Activated CD4-positive, alpha-beta T cell treated with anti-CD3 and anti-CD28 coated beads, Interleukin-2, Interleukin-6, amounts not matched to agents 100 ng/mL and 50 ng/mL, durations not matched to agents 16 hours and 8 hours (primary cell): ENCODE measurements around the gene SSR1.
A peak's percentile ranks its signal among the peaks of the same experiment; 100 is the strongest.

ENCODE experiments used
- DNase-seq: peaks from one replicate; pipeline ENCODE4 v3.0.0-alpha.2; 2020

The SSR1 gene

DNA sequence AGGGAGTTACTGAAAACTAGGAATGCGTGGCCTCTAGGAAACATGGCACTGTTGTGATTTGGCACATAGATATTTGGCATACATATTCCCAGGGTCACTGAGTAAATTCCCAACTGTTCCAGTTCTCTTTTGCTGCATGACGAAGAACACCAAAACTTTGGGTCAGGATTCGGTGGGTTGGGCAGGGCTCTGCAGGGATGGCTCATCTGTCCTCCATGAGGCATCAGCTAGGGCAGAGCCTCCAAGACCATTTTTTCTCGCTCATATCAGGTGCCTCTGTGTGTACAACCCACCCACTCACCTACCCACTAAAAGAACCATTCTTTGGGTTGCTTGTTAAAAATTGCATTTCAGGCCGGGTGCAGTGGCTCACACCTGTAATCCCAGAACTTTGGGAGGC, 57.1 kb downstream of the SSR1 start:
- DNase-seq, result no peak

DNA sequence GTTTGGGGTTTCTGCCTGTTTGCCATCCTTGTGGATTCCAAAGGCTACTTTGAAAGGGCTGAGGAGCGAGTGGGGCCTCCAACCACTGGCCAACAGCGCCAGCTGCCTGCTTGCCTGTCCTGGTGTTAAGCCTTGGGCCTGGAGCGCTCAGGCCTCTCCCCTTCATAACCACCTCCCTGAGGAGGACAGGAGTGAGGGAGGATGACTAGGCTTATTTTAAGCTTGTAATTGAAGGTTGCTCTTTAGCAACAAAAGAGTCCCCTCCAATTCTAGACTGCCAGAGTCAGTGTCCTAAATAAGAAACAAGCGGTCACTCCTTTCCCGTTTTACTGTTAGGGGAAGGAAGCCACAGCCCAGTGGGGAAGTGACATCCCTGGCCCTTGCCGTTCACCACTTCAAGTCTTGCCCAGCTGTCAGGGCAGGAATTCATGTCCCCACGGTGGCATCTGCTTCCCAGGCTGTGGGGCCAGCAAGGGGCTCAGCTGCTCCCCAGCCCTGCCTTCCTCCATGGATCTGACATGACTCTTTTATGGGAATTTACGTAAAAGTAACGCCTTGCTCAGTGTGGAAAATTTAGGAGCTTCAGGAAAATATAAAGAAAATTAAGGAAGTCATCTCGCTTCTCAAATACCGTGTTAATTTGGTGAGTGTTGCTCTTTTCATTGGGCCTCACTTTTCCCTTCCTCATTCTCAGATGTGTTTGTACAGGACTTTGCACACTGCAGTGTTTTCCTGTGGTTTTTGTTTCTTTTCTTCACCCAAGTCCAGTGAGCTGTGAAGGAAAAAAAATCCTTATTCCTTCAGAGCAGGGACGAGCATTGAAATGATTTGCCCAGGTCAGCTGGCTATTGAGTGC, 57.8 kb downstream of the SSR1 start:
- DNase-seq, result no peak

DNA sequence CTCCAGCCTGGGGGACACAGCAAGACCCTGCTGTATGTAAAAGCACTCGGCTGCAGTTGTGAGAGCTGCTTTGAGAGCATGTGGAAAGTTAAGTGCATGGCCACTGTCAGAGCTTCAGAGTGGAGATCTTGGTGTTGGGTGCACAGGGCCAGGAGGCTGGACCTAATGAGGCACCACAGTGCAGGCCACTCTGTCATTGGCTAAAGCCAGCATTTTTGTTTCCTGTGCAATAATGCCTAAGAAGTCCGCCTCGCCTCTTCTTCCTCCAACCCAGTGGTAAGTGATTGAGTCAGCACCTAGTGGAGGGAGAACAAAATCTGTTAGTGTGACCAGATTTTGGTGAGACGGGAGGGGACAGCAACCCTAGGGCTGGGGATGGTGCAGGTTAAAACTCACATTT, 60.6 kb downstream of the SSR1 start:
- DNase-seq, result no peak

DNA sequence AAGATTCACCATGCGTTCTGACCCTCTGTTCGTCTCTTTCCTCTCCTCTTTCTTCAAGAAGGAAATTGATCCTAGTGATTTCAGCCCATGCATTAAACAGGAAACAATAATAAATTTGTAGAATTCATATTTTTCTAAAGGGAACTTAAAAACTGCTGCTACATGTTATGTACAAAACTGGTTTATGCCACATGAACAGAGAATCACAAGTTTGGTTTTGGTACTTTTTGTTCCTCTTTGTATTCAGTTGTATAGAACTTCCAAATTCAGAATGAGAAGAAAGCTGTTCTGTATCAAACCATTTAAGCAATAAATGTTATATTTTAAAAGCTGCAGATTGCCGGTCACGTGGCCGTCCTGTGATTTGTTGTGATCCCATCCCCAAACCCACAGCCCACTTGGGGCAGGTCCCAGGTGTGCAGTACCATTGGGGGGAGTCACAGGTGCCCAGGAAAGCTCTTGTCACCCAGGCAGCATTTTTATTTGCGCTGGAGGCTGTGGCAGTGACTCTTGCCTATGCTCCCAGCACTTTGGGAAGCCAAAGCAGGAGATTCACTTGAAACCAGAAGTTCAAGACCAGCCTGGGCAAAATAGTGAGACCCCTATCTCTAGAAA, 61.2 kb downstream of the SSR1 start:
- no peak for DNase-seq

DNA sequence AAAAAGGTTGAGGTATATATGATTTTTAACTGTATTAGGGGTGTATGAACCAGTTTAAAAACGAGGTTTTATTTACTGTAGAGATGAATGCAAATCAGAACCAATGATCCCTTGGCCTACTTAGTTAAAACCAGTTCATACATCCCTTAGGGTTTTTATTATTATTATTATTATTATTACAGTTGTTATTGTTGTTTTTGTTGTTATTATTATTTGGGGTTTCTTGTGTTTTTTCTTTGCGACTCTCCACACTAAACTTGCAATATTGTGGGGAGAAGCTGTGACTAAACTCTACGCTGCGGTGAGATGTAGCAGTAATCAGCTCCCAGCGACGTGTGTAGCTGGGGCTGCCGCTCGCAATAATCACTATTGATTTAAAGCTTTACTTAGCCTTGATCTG, 62.2 kb downstream of the SSR1 start:
- DNase-seq, result no peak

DNA sequence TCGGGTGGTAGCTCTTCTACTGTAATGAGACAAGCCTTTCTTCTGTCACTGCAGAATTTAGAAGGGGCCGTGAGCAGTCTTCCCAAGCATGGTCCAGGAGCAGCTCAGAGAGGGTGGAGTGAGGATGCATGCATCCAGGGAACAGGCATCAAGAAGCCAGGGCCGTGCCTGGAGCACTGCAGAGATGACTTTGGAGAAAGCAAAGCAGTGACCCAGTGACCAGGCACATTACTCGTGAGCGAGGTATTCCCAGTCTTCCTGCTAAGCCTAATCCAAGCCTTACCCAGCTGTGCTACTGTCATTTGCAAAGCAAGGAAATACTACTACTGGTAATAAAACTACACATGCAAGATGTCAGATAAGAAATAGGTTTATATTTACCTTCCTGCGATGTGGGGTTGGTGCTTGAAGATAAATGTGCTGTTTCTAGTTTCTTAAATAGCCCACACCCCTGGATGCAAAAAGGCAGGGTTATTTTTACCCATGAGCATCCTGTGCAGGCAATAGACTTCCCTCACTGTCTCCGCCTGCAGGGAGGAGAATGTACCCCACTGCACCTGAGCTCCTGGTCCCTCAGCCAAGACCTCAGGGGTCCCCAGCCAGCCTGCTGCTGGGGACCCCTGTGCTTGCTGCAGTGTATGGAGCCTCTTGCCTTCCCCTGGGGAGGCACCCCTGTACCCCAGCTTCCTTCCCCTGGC, 62.9 kb downstream of the SSR1 start:
- DNase-seq, result no peak

DNA sequence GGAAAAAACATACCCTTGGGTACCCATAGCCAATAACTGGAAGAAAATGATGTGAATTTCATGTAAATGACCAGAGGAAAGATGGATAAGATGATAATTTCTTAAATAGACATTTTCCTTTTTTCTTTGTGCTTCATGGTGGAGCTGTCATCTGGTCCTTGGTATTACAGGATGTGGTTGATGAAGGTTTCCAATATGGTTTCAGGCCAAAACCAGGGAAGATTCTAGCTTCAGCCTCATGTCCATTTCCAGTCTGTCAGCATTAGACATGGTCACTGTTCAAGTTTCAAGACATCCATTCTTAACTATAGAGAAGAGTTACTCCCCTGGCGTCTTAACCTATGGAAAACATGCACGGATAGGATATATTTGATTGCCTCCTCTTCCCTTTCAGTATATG, 63.6 kb downstream of the SSR1 start:
- no peak for DNase-seq

DNA sequence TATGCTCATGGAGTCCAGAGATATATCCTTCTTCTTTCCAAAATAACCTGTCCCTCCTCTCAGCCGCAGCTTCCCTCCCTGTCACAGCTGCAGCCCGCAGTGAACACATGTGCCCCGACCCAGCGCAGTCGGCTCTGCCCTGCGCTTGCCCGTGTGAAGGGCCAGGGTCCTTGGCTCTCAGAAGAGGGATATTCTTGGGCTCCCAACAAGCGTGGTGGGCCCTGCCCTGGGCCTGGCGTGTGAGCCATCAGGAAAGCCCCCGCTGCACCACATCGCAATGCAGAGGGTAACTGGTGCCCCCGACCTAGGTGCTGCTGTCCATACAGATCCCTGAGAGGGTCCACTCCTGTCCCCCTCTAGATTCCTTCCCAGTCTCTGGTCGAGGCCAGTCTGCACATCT, 65.2 kb downstream of the SSR1 start:
- no peak for DNase-seq

DNA sequence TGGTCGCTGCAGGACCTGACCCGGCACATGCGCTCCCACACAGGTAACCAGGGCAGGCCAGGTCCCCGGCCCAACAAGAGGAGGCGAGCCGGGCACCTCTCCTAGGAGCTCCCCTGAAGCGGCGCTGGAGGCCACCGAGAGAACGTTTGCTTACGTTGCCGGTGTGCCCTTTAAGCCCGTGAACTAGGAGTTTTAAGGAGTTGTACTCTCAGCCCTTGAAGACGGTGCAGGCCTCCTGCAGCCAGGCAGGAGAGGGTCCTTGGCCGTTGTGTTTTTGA, 65.9 kb downstream of the SSR1 start:
- no peak for DNase-seq

DNA sequence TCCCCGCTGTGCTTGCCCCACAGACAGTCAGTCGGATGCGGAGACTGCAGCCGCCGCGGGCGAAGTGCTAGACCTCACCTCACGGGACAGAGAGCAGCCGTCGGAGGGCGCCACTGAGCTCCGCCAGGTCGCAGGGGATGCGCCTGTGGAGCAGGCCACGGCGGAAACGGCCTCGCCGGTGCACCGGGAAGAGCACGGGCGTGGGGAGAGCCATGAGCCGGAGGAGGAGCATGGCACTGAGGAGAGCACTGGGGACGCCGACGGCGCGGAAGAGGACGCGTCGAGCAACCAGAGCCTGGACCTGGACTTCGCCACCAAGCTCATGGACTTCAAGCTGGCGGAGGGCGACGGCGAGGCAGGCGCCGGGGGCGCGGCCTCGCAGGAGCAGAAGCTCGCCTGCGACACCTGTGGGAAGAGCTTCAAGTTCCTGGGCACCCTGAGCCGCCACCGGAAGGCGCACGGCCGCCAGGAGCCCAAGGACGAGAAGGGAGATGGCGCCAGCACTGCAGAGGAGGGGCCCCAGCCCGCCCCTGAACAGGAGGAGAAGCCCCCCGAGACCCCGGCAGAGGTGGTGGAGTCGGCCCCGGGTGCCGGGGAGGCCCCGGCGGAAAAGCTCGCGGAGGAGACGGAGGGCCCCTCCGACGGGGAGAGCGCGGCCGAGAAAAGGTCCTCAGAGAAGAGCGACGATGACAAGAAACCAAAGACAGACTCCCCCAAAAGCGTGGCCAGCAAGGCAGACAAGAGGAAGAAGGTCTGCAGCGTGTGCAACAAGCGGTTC, 66.4 kb downstream of the SSR1 start:
- DNase-seq, result no peak

DNA sequence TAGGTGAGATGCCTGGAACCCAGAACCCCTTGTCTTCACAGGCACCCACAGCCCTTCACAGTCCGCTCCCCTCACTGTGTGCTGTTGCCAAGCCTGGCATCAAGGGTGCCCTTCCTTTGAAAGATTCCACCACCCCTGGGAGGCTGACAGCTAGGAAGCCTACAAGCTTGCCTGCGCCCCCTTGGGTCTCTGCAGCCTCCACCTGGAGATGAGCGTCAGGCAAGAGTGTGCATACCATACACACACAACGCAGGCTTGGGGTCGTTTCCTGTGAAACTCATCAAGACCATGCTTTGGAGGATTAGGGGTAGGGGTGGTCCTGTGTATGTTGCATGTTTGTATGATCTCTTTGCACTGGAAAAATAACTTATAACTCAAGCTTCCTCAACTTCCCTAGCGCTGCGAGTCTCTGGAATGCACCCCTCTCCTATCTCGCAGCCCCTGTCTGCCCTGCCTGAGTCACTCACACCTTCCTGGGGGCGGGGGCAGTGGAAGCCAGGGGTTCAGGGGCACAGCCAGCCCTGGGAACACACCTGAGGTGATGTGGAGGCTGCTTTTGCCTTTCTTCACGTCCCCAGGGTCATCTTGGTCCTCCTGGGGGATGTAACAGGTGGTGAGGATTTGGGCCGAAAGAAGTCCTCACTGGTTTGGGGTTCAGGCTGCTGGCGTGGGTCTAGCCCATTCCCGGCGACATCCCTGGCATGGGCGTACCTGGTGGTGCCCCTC, 67.2 kb downstream of the SSR1 start:
- DNase-seq, result no peak

DNA sequence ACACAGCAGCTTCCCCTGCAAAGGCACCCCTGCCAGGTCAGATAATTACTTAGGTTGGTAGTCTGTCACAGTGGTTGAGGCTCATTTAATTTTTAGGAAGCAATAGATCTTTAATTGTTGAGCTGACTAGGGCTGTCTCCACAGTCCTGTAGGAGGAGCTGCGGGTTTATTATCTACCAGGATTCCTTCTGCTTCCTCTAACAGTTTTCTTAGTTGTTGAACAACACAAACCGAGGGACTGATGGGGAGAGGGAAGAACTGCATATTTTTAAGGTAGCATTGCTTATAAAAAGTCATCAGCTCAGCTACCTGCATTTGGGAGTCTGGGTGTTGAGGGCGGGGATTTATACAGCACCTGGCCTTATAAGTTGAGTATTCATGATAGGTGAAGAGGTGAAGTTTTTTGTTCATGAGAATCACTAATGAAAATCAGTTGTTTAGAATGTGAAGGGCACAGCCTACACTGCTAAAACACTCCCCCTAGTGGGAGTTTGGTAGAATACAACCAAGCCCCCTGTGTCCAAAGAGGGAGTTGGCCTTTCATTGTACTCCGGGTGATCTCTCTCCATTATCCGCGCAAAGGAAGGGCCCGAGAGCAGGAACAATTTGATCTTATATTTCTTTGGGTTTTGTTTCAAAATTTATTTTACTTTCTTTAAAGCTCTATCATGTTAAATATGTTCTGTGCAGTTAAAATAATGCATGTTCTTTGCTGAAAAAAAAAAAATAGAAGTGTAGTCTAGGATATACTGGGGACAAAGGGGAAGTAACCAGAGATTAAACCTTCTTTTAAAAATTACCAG, 69.6 kb downstream of the SSR1 start:
- DNase-seq, result peak; percentile 78

DNA sequence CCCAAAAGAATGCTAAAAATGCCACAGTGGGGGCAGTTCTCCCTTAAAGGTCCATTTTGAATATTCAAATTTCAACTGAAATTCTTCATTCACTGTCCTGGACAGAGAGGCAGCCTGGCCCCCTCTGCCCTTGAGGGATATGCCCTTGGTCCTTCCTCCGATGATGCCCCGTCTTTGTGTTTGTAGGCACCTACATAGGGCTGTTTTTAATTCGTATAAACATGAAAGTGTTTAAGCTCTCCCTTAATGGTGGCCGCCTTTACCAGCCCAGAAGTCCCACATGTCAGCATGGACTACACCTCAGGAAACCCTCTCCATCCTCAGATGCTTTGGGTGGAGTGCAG, 70.2 kb downstream of the SSR1 start:
- no peak for DNase-seq

DNA sequence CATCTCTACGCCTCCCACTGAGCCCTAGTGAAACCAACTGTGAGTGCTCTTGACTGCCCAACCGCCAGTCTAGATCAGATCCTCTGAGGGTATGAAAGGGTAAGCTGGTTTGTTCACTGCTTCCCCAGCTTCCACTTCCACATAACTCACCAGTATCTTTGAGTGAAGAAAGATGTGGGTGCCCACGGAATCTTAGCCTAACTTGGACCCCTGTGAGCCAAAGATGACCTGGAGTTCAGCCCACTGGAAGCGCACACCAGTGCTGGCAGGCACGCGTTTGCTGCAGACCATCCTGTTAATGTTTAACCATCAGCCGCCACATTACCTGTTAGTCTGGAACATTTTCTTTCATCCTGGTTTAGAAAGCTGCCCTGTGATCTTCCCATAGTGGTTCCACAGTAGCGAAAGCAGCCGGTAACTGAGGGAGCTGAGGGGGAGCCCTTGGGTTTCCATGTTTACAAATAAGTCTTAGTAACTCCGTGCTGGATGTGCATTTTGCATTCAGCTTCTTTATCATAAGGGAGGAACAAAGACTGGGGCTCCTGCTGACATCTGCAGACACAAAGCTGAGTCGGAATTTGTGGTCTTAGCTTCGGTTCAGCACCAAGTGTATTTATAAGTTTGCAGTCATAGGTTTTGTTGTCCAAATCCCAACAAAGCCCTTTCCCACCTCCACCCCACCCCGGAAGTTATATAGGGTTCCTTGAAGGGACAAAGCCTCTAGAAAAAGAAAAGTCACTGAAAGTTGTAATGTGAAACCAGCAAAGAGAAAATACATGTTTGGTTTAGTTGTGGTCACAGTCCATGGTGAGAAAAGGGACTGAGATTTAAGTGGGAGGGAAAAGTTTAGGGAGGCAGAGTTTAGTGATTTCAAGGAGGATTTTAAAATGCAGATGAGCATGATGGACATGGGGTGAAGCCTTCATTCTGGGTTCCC, 71.0 kb downstream of the SSR1 start:
- no peak for DNase-seq

DNA sequence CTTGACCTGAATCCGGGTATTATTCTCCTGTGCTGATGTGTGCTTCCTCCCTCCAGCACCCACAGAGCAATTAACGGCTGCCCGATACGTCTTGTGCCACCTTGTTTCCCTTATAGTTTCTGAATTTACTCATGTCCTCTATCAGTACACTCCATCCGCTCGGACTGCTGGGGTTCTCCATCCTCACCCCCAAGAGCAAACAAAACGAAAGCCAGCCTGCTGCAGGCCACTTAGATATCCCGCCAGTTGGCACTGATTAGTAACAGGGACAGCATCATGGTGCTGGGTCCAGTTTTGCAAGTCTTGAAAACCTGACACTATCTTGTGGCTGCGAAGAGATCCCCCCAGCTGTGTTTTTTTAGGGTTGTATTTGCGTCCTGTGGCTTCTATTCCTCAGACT, 71.8 kb downstream of the SSR1 start:
- no peak for DNase-seq

DNA sequence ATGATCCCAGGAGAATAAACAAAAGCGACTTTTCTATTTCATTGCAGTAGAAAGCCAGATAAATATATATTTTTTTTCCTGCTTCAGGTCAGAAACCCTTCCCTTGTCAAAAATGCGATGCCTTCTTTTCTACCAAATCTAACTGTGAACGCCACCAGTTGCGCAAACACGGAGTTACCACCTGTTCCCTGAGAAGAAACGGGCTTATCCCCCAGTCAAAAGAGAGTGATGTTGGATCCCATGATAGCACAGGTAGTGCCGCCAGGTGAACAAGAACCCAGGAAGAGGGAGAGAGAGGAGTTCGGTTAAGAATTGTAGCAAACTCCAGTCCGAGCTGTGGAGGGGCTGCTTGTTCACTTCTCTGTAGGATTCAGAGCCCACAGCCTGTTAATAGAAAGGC, 72.6 kb downstream of the SSR1 start:
- DNase-seq, result no peak

DNA sequence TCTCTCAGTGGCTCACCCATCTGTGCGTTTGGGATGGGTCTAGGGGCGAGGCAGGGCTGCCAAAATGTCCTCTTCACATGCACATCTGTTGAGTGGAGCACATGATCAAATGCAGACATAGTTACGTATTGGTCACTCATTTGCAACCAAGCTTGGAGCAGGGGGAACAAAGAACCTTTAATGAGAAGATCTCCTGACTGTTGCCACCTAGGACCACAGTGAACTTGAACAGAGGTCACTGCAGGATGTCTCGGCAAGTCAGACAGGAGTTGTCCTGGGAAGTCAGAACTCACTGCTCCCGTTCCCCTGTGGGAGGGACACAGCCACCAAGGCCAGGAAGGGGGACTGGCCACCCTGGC, 73.4 kb downstream of the SSR1 start:
- DNase-seq, result no peak

DNA sequence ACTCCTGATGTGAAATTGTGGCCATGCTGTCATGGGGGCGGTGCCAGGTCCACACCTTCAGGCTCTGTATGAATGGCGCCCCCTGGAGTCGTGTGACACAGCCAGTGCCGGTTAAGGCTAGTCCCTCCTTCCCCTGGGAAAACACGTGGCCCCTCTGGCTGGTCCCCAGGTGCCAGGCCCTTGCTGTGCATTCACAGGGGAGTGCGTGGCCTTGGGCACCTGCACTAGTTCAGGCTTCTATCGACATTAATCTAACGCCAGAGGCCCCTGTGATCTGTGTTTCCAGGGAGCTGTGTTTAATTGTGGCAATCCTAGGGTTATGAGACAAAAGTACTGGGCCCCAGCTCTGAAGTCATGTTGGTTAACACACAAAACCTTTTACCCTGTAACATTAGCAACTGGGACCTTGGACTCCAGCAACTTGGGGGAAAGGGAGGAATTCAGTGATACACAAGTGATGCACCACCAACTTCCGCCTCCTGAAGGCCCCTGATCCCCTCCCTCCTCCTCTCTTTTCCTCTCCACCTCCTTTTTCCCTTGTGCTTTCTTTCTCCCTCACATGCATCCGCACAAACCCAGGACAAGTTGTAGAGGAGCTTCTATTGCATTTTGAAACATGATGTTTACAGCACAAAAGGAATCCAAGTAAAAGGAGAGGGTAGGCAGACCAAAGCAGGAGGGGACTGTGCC, 74.0 kb downstream of the SSR1 start:
- DNase-seq, result peak; percentile 81

DNA sequence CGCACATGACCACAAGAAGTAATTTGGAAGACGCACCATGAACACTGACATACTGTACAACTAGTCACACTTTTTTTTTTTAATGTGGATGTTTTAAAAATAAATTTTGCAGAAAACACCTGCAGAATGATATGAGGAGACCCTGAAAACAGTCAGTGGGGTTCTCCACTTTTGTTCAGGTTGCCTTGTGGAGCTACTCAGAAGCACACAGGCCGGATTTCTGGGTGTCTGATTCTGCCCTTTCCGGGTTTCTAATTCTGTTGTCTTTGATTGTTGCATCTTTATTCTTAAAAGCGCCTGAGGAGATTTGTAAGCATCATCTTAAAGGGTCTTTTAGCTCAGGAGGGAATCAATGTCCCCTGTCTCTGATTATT, 74.5 kb downstream of the SSR1 start:
- DNase-seq, result no peak

DNA sequence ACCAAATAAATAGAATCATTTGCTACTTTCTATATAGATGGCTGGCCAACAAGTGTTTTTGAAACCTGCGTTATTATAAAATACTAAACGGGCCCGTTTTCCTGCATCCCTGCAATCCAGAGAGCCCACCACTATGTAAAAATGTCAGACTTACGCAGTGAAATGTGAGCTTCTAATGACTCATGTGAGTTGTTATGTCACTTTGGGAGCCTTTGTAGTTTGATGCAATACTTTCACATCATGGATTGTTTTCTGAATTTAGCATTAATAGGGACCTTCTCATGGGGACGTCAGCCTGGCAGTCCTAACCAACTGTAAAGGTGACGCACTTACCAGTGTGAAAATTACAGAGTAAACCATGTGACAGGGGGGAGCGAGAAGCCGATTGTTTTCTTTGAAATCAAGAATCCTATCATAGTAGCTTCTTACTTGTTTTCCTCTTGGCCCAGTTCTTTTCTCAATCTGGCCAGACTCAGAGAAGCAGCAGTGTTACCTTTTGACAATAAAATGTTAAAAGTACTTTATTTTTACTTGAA, 75.3 kb downstream of the SSR1 start:
- DNase-seq, result no peak
